ENCODE measurements around the gene GRK5. TPM values are rescaled to one million over a fixed set of nuclear protein-coding genes. Genes with fewer than 3 reads are reported as not detected.

GRK5 gene
- polyA plus RNA-seq, 3 donors = 17.1 to 18.6 (median 17.7) TPM

GRCh38 chr10:119441921-119442757, 234.8 kb downstream of the GRK5 start:
- DNase-seq = peak; percentile 43

DNA sequence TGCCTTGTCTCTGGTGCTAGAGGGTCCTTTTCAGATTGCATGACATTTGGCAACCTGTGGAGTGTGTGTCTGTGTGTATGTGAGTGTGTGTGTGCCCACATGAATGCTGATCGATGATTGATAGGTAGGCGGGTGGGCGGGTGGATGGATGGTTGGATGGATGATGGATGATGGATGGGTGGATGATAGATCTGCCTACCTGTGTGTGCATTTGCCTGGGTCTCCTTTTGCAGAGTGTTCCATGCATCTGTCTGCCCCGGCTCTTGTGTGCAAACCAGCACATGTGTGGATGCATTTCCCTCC, 235.3 kb downstream of the GRK5 start:
- no peak for DNase-seq

DNA sequence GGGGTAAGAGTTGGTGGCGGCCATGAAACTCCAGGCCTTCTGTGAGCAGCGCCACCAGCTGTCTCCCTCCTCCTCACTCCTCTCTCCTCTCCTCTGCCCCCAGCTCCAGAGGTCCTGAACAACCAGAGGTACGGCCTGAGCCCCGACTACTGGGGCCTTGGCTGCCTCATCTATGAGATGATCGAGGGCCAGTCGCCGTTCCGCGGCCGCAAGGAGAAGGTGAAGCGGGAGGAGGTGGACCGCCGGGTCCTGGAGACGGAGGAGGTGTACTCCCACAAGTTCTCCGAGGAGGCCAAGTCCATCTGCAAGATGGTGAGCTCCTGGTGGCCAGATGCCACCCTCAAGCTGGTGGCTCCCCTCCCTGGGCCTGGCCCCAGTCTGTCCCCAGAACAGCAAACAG, 236.1 kb downstream of the GRK5 start:
- no peak for DNase-seq

DNA sequence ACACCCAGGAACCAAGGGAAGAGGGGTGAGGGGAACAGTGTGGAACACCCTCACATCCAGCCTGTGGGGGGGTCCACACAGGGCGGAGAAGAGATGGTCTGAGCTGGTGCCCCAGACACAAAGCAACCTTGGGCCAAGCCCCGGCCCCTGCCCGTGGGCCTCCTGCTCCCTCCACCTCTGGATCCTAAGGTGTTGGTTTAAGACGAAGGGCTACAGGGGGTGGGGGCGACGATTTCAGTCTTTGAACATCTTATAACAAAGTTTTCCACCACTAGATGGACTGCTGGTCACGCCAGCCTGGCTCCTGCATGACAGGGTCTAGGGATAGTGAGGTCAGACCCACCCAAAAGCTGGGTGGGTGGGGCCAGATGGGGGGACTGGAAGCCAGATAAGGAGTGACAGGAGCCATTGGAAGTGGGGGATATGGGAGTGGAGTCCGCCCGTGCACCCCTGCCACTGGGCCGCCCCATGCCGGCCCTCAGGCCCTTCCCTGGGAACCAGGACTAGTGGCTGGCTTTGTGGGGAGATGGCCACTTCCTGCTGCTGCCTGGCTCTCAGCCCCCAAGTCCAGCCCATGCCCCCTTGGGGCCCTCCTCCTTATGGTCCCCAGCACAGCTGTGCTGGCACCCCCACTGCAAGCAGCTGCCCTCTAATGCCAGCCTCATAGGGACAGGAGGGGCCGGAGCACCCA, 236.7 kb downstream of the GRK5 start:
- DNase-seq = no peak

- no peak for DNase-seq
These were observed 237.5 kb downstream of the GRK5 start for GRCh38 chr10:119444866-119445265.

GRCh38 chr10:119445311-119445934, 238.1 kb downstream of the GRK5 start:
- DNase-seq = peak; percentile 76

- DNase-seq = no peak
These were observed 238.6 kb downstream of the GRK5 start for GRCh38 chr10:119445935-119446317.

DNA sequence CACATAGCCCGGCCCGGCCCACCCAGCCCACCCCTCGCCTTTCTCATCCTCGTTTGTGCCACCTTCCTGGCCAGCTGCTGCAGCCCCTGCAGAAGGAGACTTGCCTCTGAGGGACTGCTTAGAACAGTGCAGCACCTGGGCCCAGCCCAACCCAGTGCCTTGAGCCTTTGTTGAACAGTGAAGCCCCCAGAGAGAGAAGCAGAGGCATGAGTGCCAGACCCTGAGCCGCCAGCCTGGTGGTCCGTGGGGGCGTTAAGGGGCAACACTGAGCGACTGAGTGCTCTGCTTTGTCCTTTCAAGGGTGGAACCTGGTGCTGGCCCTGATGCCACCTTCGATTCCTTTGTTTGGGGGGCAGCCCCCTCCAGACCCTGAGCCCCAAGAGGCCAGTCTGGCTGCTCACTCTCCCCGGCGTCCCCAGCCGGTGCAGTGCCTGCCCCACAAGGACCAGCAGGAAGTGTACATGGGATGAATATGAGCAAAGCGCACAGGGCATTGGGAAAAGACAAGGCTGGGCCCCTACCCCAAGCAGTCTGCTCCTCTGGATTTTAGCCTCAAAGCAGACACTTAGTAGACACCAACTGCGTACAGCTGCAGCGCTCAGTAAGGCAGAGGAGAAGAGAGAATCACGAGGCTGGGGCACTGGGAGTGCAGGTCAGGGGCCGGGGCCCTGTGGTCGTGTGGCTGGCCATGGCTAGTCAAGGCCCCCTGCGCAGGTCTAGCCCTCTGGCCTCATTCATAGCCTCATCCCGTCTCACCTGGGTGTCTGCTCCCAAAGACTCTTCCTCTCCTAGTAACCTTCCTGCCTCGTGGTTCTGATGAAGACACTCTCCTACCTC, 239.3 kb downstream of the GRK5 start:
- no peak for DNase-seq

GRCh38 chr10:119447421-119447820, 240.1 kb downstream of the GRK5 start:
- no peak for DNase-seq

DNA sequence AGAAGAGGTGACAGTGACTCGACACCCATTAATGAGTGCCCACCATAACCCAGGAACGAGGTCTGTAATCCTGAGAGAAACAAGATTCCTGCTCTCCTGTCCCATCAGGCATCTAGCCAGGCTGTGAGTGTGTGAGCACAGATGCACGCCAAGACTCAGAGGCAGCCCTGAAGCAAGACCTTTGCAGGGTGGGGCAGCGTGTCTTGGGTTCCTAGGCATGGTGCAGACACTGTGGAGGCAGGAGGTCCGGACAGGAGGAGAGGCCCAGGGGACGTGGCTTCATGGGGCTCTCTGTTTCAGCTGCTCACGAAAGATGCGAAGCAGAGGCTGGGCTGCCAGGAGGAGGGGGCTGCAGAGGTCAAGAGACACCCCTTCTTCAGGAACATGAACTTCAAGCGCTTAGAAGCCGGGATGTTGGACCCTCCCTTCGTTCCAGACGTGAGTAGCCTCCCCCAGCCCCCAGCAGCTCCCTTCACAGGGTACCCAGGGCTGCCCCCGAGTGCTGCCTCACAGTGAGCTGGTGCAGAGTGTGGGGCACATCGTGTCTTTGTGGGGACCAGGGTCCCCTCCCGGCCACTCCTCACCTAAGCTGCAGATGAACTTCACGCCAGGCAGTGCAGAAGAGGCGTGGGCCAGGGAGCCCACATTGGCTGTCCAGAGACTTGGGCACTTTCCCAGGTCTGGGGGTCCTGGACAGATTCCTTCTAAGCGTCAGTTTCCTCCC, 240.6 kb downstream of the GRK5 start:
- no peak for DNase-seq

DNA sequence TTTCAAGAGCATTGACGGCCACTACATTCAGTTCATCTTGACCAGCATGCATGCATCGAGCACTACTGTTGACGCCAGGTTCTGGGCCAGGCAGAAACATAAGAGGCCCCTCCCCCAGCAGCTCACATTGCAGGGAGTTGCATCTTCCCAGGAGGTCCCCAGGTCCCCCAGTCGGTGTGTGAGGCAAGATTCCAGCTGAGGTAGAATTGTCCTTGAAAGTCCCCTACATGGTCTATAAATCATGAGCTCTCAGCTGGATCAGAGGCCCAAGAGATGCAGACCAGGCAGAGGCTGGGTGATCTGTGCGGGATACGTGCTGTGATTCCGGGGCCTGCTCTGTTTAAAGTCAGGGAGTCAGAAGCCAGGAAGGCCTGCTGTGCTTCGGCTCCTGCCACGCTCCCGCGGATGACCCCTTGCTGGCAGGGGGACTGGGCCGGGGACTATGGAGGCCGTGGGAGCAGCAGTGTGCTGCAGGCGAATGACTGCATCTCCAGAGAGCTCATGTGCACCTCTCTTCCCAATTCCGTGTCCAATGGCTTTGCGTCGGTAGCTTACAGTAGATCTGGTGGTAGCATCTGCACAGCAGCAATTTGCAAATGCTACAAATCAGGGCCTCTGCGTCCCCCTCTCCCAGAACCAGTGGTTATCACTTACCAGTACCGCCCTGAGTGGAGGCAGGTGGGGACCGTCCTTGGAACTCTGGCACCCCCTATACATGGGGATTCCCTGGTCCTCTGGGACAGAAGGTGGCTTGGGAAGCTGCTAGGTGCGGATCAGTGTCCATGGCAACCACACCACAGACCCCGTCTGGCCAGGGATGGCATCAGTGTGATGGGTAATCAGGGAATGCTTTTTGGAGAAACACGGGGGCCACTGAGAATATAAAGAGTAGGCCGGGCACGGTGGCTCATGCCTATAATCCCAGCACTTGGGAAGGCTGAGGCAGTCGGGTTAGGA, 241.5 kb downstream of the GRK5 start:
- DNase-seq = peak; percentile 52

- DNase-seq = no peak
These were observed 242.5 kb downstream of the GRK5 start for GRCh38 chr10:119449760-119450461.

- no peak for DNase-seq
These were observed 243.4 kb downstream of the GRK5 start for GRCh38 chr10:119450606-119451299.

- no peak for DNase-seq
These were observed 244.0 kb downstream of the GRK5 start for GRCh38 chr10:119451300-119451896.

GRCh38 chr10:119452396-119452795, 245.0 kb downstream of the GRK5 start:
- DNase-seq = no peak

GRCh38 chr10:119453313-119453712, 245.9 kb downstream of the GRK5 start:
- no peak for DNase-seq

- no peak for DNase-seq
These were observed 246.9 kb downstream of the GRK5 start for GRCh38 chr10:119454316-119454715.

DNA sequence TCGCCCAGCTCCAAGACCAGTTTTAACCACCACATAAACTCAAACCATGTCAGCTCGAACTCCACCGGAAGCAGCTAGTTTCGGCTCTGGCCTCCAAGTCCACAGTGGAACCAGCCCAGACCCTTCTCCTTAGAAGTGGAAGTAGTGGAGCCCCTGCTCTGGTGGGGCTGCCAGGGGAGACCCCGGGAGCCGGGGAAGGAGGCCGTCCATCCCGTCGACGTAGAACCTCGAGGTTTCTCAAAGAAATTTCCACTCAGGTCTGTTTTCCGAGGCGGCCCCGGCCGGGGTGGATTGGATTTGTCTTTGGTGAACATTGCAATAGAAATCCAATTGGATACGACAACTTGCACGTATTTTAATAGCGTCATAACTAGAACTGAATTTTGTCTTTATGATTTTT, 247.6 kb downstream of the GRK5 start:
- DNase-seq = no peak

All from renal pelvis (tissue), 4 donors.